LNCaP clone FGC (cell line): Measurements from ENCODE around the gene MYMX.

Experiments
- DNase-seq: peaks from one replicate; pipeline ENCODE4 v3.0.0-alpha.2; 2011; ENCODE audit warnings: low read depth
- H3K4me3 ChIP-seq: 2 replicates; pipeline ENCODE4 v1.5.1; 2011; ENCODE audit warnings: mild to moderate bottlenecking, low read depth, low read length, control low read depth
- TF ChIP-seq, protein P1 (sequence below): IDR thresholded peaks from 2 replicates; pipeline ENCODE4 v1.5.1; 2012; ENCODE audit warnings: mild to moderate bottlenecking; ENCODE audit not compliant: control insufficient read depth, insufficient read depth; ENCODE audit errors: extremely low read depth

The MYMX gene

GRCh38 chr6:44254191-44255104 lies 37.7 kb downstream of the MYMX start:
- no peak for DNase-seq
- no peak overlapping the region for H3K4me3 ChIP-seq
- TF ChIP-seq, protein P1, sequence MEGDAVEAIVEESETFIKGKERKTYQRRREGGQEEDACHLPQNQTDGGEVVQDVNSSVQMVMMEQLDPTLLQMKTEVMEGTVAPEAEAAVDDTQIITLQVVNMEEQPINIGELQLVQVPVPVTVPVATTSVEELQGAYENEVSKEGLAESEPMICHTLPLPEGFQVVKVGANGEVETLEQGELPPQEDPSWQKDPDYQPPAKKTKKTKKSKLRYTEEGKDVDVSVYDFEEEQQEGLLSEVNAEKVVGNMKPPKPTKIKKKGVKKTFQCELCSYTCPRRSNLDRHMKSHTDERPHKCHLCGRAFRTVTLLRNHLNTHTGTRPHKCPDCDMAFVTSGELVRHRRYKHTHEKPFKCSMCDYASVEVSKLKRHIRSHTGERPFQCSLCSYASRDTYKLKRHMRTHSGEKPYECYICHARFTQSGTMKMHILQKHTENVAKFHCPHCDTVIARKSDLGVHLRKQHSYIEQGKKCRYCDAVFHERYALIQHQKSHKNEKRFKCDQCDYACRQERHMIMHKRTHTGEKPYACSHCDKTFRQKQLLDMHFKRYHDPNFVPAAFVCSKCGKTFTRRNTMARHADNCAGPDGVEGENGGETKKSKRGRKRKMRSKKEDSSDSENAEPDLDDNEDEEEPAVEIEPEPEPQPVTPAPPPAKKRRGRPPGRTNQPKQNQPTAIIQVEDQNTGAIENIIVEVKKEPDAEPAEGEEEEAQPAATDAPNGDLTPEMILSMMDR, result no peak

GRCh38 chr6:44255105-44255808 lies 38.5 kb downstream of the MYMX start:
- DNase-seq, result no peak
- TF ChIP-seq, protein P1, result no peak
- no peak overlapping the region for H3K4me3 ChIP-seq

GRCh38 chr6:44255871-44256774 lies 39.4 kb downstream of the MYMX start:
- TF ChIP-seq, protein P1, result no peak
- H3K4me3 ChIP-seq, result peak overlapping the region; percentile 83
- no peak for DNase-seq

GRCh38 chr6:44256775-44257024 lies 40.0 kb downstream of the MYMX start:
- TF ChIP-seq, protein P1, result no peak
- DNase-seq, result no peak
- H3K4me3 ChIP-seq, result peak overlapping the region; percentile 83

GRCh38 chr6:44257025-44257752 lies 40.5 kb downstream of the MYMX start, which contains the start of gene SLC35B2:
SLC35B2 (minus strand) TSS chr6:44257528; CDS start chr6:44257410, 118 bp downstream.
- no peak for DNase-seq
- peak within 1 kb of the TSS; percentile 83 for H3K4me3 ChIP-seq
- TF ChIP-seq, protein P1, result peak; percentile 79

DNA sequence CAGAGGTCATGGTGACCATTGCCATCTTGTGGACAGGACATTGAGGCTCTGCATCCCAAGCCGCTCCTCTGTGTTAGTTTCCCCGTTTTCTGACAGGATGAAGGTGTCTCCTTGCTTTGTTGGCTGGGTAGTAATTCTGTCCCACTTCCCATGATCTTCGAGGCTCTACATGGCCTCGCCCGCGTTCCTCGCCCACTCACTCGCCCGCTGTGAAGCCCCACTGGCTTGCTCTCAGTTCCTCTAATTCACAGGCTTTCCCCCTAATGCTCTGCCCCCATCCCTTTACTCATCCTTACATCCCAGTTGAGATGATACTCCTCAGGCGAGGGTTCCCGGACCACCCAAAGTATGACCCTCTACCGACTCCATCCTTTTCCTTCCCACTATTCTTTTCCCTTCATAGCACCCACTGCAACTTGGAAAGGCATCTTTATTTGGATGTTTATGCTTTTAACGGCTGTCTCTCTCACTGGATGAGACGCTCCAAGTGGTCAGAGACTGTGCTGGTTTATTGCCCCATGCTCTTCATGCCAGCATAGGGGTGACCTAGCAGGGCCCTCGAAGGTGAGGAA lies 41.1 kb downstream of the MYMX start:
- DNase-seq, result no peak
- TF ChIP-seq, protein P1, result no peak
- H3K4me3 ChIP-seq, result peak overlapping the region; percentile 83
